GM18498 (cell line): Measurements from ENCODE around the gene TMEM174.

Source experiments
- ATAC-seq: cut with Tn5 transposase; IDR thresholded peaks from one replicate; pipeline ENCODE4 v1.9.1; 2021; ENCODE audit warnings: mild to moderate bottlenecking, moderate library complexity; ENCODE audit not compliant: unreplicated experiment

The TMEM174 gene, protein sequence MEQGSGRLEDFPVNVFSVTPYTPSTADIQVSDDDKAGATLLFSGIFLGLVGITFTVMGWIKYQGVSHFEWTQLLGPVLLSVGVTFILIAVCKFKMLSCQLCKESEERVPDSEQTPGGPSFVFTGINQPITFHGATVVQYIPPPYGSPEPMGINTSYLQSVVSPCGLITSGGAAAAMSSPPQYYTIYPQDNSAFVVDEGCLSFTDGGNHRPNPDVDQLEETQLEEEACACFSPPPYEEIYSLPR

DNA sequence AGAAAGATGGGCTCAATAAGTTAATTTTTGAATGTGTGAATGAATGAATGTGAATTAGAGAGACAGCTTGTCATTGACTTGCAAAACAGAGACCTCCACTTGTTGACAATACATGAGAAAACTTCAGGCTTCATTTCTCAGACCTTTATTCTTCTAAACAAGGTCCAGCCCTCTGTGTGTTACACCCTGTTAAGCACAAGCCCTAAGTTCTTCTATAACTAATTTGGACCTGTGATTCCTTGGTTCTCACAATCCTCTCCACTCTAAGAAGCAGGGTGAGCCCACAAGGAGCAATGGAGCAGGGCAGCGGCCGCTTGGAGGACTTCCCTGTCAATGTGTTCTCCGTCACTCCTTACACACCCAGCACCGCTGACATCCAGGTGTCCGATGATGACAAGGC is at the start of gene TMEM174:
Gene TMEM174 (plus strand): TSS at position 243 of the 400 bp plus-strand sequence. CDS start 51 bp downstream, at position 294.
- ATAC-seq = no peak

DNA sequence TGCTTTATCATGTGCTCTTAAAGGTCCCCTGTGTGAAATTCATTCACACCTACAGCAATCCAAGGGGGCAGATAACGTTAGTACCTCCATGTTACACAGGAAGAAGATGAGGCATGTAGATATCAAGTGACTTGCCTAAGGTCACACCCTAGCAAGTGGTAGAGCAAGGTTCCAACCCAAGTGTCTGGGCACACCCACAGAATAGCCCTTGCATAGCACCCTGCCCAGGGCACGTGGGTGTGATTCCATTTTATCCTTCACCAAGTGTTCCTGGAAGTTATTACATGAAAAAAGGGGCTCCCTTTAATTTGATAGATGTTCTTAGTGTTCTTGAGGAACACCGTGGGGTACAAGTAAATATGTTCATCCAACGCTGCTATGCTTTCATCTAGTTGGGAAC is 47.7 kb upstream of the TMEM174 start:
- no peak for ATAC-seq

DNA sequence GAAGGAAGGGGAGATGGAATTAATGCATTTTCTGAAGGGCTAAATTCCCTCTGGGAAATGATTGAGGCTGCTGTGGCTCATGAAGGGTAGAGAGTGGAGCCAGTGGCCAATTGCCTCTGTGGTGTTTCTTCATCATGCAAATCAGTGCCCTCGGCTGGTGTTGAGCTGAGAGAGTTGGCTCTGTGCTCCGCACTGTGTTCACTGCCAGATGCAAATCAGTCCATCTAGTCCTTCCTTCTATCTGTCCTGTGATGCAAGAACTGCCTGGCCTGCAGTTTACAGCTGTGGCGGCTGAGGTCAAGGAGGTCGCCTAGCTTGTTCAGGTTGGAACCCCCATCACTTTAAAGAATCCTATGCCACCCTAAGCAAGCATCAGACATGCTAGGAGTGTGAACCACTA is 46.6 kb upstream of the TMEM174 start:
- ATAC-seq = no peak

GRCh38 chr5:73126957-73127356 is 46.0 kb upstream of the TMEM174 start:
- ATAC-seq = no peak

DNA sequence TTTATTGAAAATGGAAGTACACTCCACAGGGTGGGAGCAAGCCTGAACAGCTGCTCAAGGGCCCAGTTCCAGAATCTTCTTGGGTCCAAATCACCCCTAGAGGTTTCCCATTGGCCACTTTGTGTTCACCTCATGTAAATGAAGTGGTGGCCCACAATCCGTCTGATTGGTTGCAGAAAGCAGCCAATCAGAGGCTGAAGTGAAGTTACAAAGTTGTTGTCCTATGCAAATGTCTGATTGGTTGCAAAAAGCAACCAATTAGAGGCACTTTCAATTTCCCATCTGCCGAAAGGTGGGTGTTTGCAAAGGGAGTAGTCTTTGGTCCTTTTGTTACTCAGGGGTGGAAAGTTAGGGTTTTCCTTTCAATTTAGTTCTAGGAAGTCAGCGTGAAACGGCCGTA is 43.9 kb upstream of the TMEM174 start:
- no peak for ATAC-seq

DNA sequence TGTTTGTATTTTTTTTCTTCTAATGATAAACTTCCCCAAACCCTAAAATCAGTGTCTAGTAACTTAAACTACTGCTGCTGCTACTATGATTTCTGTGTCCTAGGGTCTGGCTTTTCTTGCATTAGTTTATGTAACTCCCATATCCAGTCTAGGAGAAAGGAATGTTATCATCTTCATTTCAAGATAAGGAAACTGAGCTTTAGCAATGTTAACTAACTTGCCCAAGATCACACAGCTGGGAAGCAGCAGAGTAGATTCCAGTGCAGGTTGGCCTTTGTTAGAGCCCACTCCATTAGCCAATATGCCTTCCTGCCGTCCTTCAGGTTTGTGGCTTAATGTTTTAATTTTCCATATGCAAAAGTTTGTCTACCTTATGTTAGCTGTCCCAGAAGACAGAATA is 42.2 kb upstream of the TMEM174 start:
- no peak for ATAC-seq

- no peak for ATAC-seq
Observed at GRCh38 chr5:73131711-73132425, 41.1 kb upstream of the TMEM174 start.

GRCh38 chr5:73132759-73133158 is 40.2 kb upstream of the TMEM174 start:
- ATAC-seq = no peak

DNA sequence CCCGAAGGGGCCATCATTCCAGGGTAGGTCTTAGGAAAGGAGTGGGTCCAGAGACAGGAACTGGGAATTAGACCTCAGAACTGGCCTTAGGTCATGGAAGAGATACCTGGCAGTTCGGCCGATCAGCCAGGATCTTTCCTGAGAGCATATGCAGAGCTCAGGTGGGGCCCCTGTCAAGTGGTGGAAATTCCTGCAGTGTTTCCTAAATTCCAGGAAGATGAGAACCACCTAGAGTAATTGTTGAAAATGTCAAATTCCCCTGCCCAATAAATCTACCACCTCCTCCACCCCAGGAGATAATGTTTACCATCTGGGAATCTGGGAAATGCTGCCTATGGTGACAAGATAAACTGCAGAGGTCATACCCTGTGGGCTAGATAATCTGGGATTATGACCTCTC is 38.0 kb upstream of the TMEM174 start:
- ATAC-seq = no peak

- ATAC-seq = no peak
Observed at GRCh38 chr5:73135429-73136054, 37.5 kb upstream of the TMEM174 start.

GRCh38 chr5:73136055-73136562 is 36.9 kb upstream of the TMEM174 start:
- no peak for ATAC-seq

- ATAC-seq = no peak
Observed at GRCh38 chr5:73137563-73138530, 35.1 kb upstream of the TMEM174 start.

GRCh38 chr5:73139485-73139884 is 33.5 kb upstream of the TMEM174 start:
- no peak for ATAC-seq

GRCh38 chr5:73140801-73141200 is 32.2 kb upstream of the TMEM174 start:
- no peak for ATAC-seq

- no peak for ATAC-seq
Observed at GRCh38 chr5:73142035-73142434, 31.0 kb upstream of the TMEM174 start.

GRCh38 chr5:73143716-73144115 is 29.3 kb upstream of the TMEM174 start:
- ATAC-seq = no peak

- no peak for ATAC-seq
Observed at GRCh38 chr5:73149540-73149939, 23.5 kb upstream of the TMEM174 start.

GRCh38 chr5:73150876-73151275 is 22.1 kb upstream of the TMEM174 start:
- ATAC-seq = no peak

DNA sequence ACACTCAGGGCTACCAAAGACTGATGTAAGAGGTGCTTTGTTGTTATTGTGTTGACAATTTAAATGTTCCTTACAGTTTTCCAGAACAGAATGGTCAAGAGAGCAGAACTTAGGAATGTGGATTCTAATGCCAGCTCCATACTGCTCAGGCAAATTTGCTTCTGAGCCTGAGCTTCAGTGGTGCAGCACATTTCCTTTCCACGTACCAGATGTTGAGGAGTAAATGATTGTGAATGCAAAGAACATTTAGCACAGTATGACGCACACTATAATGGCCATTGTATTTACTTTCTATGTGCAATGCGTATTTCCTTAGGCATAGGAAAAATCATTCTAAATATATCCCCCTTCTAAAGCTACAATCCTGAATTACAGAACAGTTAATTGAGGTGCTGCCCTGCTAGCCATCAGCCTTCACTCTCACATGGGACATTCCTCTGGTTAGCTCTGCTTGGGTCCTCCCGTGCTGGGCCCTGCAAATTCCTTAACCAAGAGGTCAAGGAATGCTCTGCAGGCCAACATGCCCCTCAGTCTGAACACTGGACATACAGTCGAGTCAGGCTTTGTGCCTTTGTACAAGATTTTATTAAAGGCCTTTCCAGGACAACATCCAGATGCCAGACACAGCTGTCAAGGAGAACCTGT is 21.1 kb upstream of the TMEM174 start:
- ATAC-seq = no peak
